Fibroblast of lung (primary cell): ENCODE results near the gene DOCK4.

ENCODE experiments used
- CTCF ChIP-seq, 2 donors: IDR thresholded peaks in 1 of 2; conservative IDR thresholded peaks in 1 of 2; 1 replicate in 1 of 2; 2 replicates in 1 of 2; pipeline ENCODE4 v1.5.1; 2011 to 2012; ENCODE audit warnings: low read length in 2 of 2, control low read depth in 1 of 2, inconsistent platforms in 1 of 2, low read depth in 1 of 2, mild to moderate bottlenecking in 1 of 2
- EZH2 ChIP-seq: IDR thresholded peaks from 2 replicates; pipeline ENCODE4 v1.5.1; 2012; ENCODE audit warnings: low read length, control low read depth, mild to moderate bottlenecking; ENCODE audit errors: missing control alignments

GRCh38 chr7:111813306-111813705 is 392.9 kb downstream of the DOCK4 start:
- TF ChIP-seq CTCF (conservative IDR thresholded peaks at IDR 0.05 in 1 of 2, IDR thresholded peaks at IDR 0.05 in 1 of 2; ENCODE audit: low read depth in 1 of 2, low read length in 2 of 2) = no peak
- TF ChIP-seq EZH2 = no peak
